HG03558 (cell line): Measurements from ENCODE around the gene ALX4.

ENCODE experiments used
- ATAC-seq: cut with Tn5 transposase; IDR thresholded peaks from one replicate; pipeline ENCODE4 v1.9.1; 2021; ENCODE audit warnings: moderate number of reproducible peaks; ENCODE audit not compliant: unreplicated experiment; ENCODE audit errors: extremely low read depth

ALX4 gene

GRCh38 chr11:44319170-44319551 is 9.2 kb upstream of the ALX4 start:
- ATAC-seq = no peak

DNA sequence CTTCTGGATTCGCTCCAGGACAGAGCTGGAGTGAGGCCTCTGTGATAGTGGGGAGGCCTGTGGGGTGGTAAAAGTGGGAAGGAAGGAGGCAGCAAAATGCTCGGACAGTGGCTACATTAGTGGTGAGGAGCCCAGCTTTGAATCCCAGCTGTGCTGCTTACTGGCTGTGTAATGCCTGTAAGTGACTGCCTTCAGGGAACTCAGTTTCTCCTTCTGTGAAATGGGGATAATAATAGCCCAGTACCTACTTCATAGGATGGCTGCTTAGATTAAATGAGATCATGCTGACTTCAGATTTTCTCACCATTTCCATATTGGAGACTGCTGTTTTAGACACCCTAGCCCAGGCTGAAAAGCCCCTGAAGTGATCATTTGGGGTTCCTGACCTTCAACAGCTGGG is 8.4 kb upstream of the ALX4 start:
- ATAC-seq = no peak

DNA sequence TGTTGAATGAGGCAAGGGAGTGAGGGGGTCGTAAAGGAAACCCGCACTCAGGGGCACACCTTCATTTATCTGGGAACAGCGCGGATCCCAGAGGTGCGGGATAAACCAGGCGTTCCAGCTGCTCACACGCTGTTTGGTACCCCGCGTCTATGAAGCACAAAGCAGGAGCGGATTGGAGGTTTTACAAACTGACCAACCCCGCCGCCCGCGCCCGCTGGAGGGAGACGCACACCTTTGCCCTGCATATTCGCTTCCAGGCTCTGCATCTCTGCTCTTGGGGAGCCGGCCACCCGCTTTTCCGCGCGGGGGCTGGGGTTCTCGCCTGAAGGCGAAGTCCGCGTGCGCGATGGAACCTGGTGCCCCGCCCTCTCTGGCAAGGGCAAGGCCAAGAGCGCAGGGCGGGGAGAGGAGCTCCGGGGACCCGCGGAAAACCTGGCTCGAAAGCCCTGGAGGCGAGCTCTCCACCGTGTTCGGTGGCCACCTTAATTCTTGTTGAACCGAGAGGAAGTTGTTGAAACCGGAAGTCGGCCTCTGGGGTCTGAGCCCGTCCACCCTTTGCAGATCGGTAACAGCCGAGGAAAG is 6.8 kb upstream of the ALX4 start:
- ATAC-seq = no peak

- ATAC-seq = no peak
These were observed 6.2 kb upstream of the ALX4 start for GRCh38 chr11:44315947-44316658.

DNA sequence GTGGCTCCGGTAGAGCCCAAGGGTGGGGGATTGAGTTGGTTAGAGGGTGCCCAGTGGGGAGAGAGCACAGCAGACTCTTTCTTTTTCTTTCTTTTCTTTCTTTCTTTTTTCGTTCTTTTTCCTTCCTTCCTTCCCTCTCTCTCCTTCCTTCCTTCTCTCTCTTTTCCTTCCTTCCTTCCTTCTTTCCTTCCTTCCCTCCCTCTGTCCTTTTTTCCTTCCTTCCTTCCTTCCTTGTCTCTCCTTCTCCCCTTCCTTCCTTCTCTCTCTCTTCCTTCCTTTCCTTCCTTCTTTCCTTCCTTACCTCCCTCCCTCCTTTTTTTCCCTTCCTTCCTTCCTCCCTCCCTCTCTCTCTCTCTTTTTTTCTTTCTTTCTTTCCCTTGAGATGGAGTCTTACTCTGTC is 4.8 kb upstream of the ALX4 start:
- ATAC-seq = no peak

- ATAC-seq = no peak
These were observed 4.0 kb upstream of the ALX4 start for GRCh38 chr11:44313761-44314489.

GRCh38 chr11:44312876-44313275 is 2.9 kb upstream of the ALX4 start:
- no peak for ATAC-seq

DNA sequence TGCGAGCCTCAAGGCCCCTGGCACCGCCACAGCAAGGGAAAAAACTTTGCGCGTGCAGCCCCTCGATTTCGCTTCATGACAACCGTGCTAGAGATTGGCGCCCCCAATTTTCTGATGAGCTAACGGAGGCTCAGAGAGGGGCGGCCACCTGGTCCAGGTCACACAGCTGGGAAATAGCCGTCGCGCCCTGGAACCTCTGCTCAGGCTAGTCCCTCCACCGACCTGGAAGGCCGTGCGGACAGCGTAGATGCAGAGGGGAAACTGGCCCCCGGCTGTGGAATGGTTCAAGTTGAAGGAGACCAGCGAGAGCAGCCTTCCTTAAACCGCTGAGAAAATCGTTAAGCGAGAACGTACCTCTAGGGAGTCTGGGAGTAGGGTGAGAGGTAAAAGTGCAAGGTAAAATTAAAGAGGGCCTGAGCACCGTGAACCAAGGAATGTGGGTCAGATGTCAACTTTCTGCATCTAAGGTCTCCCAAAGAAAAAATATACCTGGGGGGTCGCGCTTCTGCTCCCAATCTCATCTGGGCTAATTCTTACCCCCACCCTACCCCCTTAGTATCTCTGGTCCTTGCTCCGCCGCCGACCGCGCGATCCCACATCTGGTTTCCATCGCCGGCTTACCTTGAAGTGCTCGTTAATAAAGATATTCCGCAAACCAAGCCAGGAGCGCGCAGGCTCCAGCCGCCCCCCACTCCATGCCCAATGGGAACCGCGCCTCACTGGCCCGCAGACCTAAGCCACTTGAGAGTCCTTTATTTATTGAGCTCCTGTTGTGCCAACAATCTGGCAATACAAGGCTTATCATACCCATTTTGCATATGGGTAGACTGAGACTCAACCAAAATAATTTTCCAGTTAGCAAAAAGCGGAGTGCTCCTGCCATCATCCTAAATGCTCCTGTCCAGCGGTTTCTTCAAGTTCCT is 1.7 kb upstream of the ALX4 start:
- no peak for ATAC-seq

DNA sequence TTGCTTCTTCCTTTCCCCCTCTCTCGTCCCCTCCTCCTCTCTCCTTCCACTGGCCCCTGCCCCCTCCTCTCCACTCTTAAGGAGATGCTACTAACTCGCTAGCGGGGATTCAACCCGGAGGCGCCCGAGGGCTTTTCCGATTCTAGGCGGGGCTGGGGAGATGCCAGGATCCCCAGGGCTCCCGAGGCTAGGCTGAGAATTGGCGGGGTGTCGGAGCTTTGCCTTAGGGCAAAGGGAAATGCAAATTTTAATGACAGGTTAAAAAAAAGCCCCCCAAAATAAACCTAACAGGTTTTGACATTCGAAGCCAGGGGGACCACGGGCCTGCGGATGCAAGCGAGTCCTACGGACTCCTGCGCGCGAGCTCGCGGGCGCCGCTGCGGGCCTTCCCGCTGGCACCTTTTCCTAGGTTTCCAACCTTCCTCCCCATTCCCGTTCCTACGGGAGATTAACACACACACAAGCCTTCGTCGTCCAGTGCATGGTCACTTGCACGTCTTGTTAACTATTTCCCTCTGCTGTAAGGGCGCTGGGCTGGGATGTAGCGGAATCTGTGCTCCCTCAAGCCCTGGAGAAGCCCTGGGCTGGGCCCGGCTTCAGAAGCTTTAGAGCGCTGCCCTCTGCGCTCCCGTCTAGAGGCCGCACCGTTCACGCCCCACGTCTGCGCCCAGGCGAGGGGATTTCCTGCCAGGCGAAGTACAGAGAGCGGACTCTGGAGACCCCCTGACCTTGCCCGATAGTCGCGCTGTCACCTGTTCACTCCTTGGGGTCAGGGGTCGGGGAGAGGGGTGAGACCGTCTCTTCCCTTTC is 729 bp upstream of the ALX4 start:
- ATAC-seq = no peak

DNA sequence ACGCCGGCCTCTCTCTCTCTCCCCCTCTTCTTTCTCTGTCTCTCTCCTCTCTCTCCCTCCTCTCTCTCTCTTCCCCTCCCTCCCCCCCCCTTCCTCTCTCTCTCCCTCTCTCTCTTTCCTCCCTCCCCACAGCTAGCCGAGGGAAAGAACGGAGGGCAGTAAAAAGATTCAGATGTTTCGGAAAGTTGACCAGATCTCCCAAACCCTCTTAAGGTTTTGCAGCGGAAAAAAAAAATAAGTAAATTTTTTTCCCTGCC is 195 bp upstream of the ALX4 start:
- ATAC-seq = no peak

GRCh38 chr11:44308923-44309477 is 939 bp downstream of the ALX4 start:
- no peak for ATAC-seq

GRCh38 chr11:44308256-44308922 is 1.6 kb downstream of the ALX4 start:
- no peak for ATAC-seq

- ATAC-seq = no peak
These were observed 2.4 kb downstream of the ALX4 start for GRCh38 chr11:44307340-44308099.

DNA sequence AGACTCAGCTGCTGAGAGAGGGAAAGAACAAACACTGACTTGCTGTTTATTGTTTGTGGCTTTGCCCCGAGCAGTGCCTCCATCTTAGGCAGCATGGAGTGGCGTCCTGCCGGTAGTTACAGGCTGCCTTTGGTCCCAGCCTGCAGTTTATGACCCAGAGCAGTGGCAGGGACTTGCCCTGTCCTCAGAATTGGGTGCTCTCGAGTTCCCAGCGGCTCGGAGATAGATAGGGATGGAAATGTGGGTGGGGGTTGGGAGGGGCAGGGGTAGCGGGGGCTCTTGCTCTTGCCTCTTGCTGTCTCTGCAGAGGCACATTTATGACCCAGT is 3.1 kb downstream of the ALX4 start:
- ATAC-seq = no peak

DNA sequence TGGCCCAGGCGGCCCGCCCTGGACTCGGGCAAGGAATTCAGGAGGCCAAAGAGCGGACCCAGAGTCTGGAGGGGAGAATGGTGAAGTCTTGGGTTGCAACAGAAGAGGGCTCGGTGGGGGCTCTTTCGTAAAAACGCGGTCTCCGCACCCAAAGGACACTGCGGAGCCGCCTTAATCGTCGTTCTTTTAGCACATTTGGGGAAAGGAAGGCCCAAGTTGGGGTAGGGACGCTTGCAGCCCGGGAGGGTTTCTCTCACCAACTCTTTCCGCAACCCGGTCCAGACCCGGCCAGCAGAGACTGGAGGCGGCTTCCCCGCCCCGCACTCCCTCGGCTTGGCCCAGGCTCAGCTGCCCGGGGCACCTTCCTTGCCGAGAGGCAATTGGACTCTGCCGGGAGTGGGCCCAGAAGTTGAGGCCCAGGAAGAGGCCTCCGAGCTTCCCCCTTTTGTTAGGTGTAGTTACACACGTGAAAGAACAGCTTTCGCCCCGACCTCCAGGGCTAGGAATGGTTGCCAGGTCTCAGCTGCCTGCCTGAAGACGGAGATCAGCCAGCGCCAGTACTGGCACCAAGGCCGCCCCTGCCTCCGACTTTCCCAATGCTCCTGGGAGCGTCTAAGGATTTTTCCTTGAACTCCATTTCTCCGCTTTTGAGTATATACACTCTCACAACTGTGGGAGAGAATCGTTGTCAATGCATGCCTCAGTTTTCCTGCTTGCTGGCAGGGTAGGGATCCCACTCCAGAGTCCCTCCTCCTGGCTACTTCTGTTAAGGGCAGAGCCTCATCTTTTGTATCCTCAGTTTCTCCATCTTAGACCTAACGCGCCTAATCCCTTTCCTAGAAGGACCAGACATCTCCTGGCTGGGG is 3.7 kb downstream of the ALX4 start:
- no peak for ATAC-seq

GRCh38 chr11:44305470-44306051 is 4.4 kb downstream of the ALX4 start:
- ATAC-seq = no peak

- ATAC-seq = no peak
These were observed 4.9 kb downstream of the ALX4 start for GRCh38 chr11:44305026-44305469.
